NOMO-1 treated with dmso at 0.1 percent for 144 hours (cell line): ENCODE results near the gene SVEP1.
"Not testable (repeated sequence)": the region's sequence is repeated elsewhere in the genome, so short reads cannot be mapped to it uniquely, and the experiment has no call there.

Source experiments
- DNase-seq: peaks from one replicate; lab custom pipeline; 2025; ENCODE audit not compliant: unreplicated experiment; lab: John Stamatoyannopoulos, UW

SVEP1 gene

GRCh38 chr9:110579034-110579861, at the start of gene SVEP1:
Gene SVEP1 (minus strand): TSS chr9:110579741. CDS start chr9:110579543, 198 bp downstream.
- no peak for DNase-seq

GRCh38 chr9:110626101-110626829, 46.7 kb upstream of the SVEP1 start:
- no peak for DNase-seq

DNA sequence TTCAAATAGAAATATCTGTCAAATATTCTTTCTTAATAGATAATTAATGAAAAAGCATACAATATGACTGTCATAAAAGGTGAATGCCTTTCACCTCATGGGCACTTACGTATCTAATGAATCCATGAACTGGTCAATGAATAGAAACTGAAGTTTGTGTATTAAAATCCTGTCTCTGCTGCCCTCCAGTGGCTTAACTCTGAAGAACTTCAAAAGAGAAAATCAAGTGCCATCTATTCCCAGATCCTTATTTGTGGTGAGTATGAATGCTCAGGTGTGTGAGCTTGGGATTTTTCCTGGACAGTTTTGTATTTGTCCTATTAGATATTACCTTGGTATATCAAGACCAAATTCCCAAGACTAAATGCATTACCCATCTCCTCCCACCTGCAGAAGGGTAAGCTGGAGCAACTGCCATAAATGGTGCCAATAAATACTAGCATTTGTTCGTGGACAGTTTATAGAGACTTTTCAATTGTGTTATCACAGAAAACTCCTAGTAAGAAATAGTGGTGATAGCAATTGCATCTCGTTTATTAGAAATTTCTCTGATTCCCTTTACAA, 44.0 kb upstream of the SVEP1 start:
- DNase-seq = no peak

DNA sequence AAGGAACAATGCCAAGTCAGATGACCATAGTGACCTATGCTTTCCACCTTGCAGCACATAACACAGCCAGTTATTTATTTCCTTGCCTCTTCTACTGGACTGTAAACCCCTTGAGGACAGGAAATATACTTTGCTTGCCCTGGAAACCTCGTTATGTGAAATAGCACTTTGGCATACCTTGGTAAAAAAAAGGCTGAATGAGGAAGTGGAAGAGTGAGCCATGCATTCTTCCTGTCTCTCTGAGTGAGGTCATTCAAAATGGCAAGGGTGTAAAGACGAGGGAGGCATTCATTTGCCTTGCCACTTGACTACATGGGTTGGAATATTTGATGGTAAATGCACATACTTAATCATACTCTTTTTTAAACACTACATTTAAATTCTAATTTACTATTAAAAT, 42.8 kb upstream of the SVEP1 start:
- DNase-seq = no peak

GRCh38 chr9:110620726-110621125, 41.2 kb upstream of the SVEP1 start:
- no peak for DNase-seq

DNA sequence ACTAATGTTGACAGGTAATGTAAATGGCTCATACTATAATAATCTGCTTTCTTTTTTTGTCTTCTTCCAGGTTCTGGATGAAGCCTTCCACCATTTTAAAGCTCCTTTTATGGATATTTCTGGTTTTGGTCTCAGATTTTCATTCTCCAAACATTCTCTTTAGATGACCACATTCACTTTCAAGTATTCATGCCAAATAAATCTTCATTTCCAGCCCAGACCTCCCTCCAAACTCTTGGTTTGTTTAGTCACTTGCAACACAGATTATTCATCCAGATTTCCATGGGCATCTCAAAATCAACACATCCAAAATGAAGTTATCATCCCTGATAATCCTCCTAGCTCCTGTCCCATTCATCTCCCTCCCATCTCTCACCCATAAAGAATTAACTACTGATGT, 40.3 kb upstream of the SVEP1 start:
- no peak for DNase-seq

DNA sequence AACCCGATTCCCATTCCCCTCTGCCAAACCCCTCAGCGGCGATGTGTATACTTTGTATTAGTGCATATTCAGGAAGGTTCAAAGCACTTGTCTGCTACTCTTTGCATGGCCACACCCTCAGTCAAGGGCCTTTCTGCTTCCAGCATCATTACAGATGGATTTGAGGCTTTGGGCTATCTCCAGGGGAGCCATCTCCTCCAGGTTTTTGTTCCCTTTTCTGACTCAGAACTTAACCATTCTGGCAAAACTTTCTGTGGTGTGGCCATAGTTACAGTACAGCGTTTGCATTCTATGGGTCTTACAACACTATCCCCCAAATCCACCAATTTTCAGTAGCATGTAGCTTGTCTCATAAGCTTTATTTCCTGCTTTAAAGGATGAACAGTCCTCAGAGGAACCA, 36.0 kb upstream of the SVEP1 start:
- DNase-seq = no peak

GRCh38 chr9:110614576-110614975, 35.0 kb upstream of the SVEP1 start:
- not testable (repeated sequence) for DNase-seq

DNA sequence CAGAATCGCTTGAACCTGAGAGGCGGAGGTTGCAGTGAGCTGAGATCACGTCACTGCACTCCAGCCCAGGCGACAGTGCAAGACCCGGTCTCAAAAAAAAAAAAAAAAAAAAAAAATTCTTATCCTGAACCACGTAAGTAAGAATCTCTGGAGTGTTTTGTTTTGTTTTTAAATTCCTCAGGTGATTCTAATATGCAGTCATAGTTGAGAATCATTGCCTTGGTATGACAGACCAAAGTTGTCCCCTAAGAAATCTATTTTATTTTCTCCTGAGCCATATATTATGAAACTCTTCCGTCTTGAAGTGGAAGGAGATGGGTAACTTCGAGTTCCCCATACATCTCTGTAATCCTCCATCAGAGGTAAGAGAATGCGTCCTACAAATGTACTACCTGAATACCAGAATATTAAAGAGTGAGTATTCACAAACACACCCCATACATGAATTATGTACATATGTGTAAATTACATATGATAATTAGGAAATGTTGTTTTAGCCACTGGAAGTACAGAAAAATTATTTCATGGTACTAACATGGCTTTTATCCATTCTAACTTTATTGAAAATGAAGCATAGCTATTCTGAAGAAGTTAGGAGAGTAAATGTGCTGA, 26.7 kb upstream of the SVEP1 start:
- DNase-seq = no peak

- no peak for DNase-seq
Measured at GRCh38 chr9:110605565-110605964, 26.0 kb upstream of the SVEP1 start.

DNA sequence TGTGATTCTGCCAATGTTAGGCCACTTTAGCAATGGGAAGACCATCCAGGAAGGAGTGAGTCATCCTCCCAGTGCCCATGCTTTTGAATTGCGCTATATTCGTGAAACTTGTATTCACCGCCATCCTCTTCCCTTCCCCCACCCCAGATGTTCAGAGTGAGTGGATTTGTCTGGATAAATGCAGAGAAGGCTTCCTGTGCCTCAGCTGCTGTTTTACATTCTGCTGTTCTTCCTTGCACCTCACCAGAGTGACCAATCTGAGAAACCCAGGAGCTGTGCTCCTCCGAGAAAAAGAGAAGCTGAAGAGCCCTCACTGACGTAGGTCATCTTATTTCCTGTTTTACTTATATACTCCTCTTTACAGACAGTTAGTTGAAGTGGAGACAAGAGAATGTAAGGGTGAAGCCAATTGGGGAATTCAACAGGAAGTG, 24.6 kb upstream of the SVEP1 start:
- DNase-seq = no peak

- DNase-seq = no peak
Measured at GRCh38 chr9:110602281-110602680, 22.7 kb upstream of the SVEP1 start.

- DNase-seq = no peak
Measured at GRCh38 chr9:110601098-110601497, 21.6 kb upstream of the SVEP1 start.

- no peak for DNase-seq
Measured at GRCh38 chr9:110599468-110599867, 19.9 kb upstream of the SVEP1 start.

DNA sequence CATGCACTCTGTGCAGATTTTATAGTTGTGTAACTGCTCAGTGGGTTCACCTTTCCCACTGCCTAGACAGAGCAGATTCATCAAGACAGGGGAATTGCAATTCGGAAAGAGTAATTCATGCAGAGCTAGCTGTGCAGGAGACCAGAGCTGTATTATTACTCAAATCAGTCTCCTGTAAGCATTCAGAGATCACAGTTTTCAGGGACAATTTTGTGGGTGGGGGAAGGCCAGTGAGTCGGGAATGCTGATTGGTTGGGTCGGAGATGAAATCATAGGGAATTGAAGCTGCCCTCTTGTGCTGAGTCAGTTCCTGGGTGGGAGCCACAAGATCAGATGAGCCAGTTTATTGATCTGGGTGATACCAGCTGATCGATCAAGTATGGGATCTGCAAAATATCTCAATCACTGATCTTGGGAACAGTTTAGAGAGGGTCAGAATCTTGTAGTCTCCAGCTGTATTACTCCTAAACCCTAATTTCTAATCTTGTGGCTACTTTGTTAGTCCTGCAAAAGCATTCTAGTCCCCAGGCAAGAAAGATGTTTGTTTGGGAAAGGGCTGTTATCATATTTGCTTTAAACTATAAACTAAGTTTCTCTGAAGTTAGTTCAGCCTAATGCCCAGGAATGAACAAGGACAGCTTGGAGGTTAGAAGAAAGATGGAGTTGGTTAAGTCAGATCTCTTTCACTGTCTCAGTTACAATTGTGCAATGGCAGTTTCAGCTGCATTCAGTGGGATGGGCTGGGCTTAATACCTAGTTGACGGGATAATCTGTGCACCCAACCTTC, 12.7 kb upstream of the SVEP1 start:
- no peak for DNase-seq

DNA sequence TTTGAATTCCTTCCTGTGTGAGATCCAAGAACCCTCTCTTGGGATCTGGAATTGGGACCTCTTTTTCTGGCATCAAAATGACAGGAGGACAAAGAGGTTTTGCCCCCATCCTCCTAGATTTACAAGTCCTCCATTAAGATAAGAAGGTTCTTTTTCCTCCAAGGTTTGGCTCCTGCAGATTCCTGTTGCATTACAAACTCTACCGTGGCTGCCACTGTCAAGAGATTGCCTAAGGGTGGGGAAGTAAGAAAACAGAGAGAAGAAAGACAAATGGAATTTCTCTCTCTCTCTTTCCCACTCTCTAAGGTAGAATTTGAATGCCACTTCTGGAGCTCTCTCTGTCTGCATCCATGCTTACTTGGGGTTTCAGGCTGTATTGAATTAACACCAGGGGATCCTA, 12.0 kb upstream of the SVEP1 start:
- DNase-seq = no peak

GRCh38 chr9:110590816-110591215, 11.3 kb upstream of the SVEP1 start:
- DNase-seq = no peak

DNA sequence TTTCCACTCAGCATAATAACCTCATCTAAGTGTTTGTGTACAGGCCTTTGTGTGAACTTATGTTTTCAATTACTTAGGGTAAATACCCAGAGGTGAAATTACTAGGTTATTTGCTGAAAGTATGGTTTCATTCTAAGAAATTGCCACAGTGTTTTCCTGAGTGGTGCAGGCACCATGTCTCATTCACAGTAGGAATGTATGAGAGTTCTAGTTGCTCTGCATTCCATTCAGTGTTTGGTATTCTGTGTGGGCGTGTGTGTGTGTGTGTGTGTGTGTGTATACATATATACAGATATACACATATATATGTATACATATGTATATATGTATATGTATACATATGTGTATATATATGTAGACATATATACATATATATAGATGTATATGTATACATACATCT, 8.8 kb upstream of the SVEP1 start:
- DNase-seq = no peak

- no peak for DNase-seq
Measured at GRCh38 chr9:110583237-110583636, 3.7 kb upstream of the SVEP1 start.

DNA sequence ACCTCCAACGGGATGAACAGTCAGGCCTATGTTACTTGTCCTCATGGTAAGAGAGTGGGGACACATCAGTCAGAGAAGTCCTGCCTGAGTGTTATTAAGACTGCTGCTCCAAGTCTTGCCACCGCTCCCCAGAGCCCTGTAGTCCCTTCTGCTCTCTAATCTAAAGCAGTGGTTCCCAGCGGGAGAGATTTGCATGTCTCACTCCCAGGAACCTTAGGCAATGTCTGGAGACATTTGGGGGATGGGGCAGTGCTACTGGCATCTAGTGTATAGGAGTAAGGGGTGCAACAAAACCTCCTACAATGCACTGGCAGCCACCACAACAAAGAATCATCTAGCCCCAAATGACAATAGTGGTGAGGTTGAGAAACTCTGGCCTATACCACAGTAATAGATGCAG, 2.6 kb upstream of the SVEP1 start:
- DNase-seq = no peak

DNA sequence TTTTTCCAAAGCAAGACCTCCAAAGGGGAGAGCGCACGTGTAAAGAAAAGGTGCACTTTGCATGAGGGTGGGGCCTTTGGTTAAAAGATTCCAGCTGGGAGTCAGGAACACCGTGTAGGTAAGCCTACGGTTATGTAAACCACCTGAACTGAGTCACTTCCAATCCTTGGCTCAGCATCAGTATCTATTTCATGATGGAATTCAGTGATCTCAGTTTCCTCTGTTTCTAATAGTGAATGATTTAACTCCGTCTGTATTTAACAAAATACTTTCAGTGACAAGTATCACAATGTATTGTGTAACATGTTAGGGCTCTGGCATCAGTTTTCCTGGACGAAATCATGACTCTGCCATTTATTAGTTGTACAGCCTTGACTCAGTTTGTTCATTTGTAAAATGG, 1.3 kb upstream of the SVEP1 start:
- no peak for DNase-seq
